Measurements from ENCODE around the gene ZNF446.

DNA sequence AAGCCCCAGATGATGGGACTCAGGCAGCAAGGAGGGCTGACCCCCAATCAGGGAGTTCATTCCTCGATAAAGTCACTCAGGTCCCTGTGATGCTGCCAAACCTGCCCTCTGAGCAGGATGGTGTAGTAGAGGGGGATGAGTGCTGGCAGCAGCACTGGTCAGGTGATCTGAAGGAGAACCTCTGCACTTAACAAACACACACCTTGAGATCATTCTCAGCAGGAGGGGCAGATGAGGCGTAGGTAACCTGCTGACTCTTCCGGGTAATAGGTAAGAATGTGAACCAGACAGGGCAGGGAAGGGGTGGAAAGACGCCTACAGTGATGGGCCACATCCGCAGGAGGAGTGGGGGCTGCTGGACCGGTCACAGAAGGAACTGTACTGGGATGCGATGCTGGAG, 3.2 kb downstream of the ZNF446 start:
- no peak for TF ChIP-seq POLR2A (IDR thresholded peaks at IDR 0.05)
- TF ChIP-seq, protein P1, sequence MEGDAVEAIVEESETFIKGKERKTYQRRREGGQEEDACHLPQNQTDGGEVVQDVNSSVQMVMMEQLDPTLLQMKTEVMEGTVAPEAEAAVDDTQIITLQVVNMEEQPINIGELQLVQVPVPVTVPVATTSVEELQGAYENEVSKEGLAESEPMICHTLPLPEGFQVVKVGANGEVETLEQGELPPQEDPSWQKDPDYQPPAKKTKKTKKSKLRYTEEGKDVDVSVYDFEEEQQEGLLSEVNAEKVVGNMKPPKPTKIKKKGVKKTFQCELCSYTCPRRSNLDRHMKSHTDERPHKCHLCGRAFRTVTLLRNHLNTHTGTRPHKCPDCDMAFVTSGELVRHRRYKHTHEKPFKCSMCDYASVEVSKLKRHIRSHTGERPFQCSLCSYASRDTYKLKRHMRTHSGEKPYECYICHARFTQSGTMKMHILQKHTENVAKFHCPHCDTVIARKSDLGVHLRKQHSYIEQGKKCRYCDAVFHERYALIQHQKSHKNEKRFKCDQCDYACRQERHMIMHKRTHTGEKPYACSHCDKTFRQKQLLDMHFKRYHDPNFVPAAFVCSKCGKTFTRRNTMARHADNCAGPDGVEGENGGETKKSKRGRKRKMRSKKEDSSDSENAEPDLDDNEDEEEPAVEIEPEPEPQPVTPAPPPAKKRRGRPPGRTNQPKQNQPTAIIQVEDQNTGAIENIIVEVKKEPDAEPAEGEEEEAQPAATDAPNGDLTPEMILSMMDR (IDR thresholded peaks at IDR 0.05 in 8 of 11, conservative IDR thresholded peaks at IDR 0.05 in 3 of 11), result no peak
